IPS DF 6.9 (cell line): ENCODE data around the gene DTNA.

Source experiments
- DNase-seq: peaks from one replicate; pipeline ENCODE4 v3.0.0-alpha.2; 2013; ENCODE audit warnings: low read depth, low spot score
- H3K27ac ChIP-seq: one replicate; pipeline ENCODE4 v1.5.1; 2013; ENCODE audit warnings: low read length, control low read depth
- H3K27me3 ChIP-seq: 2 replicates; pipeline ENCODE4 v1.6.1; 2013; ENCODE audit warnings: mild to moderate bottlenecking, low read length; ENCODE audit not compliant: control insufficient read depth, insufficient read depth
- H3K36me3 ChIP-seq: 2 replicates; pipeline ENCODE4 v1.6.1; 2013; ENCODE audit warnings: low read length; ENCODE audit not compliant: control insufficient read depth, insufficient read depth
- H3K4me1 ChIP-seq: 2 replicates; pipeline ENCODE4 v1.6.1; 2013; ENCODE audit warnings: low read length; ENCODE audit not compliant: control insufficient read depth, insufficient read depth
- H3K4me3 ChIP-seq: 2 replicates; pipeline ENCODE4 v1.5.1; 2013; ENCODE audit warnings: mild to moderate bottlenecking, low read length
- H3K9me3 ChIP-seq: 2 replicates; pipeline ENCODE4 v1.6.1; 2013; ENCODE audit warnings: low read length, inconsistent platforms; ENCODE audit not compliant: control insufficient read depth, insufficient read depth
- WGBS: extraction: QIAGEN DNeasy Blood & Tissue Kit; methylation state at CpG from one replicate; pipeline ENCODE4 v1.1.7; 2013; ENCODE audit warnings: mixed read lengths, missing lambda C conversion rate; ENCODE audit not compliant: insufficient read length, insufficient coverage; 5-methylcytosine and 5-hydroxymethylcytosine counted together

Gene DTNA

DNA sequence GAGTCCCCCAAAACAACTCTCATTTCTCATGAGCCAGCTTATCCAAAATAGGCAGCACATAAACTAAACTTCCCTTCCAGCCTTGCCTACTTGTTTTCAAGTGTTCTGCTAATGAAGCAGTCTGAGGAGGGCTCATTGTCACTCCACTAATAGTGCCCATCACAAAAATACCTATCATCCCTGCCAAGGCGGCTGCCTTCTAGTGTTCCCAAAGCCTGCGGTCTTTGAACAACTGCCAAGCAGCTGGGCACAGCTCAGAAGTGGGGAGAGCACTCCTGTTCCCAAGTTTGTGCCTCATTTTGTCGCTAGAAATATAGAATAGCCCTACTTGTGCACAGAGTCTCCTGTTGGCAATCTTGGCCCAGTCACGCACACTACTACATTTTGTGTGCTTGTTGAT is 50.3 kb downstream of the DTNA start:
- WGBS: no CpG with 5 or more reads among the region's 4 CpGs

DNA sequence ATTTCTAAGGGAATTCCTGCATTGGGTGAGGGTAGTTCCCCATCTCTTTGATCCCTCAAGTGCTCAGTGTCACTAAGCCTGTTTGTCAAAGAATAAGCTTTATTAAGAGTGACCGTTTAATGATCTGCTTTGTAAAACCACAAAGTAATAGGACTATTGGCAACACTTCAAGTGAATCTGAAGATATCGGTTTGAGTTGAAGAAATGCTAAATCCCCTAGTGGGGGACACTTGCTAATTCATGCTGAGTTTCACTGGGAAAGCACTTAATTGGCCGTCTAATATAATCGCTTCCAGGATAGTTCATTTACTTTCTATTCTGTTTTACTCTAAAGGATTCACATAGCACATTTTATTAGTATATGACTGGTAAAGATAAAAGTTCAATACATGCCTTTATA is 54.4 kb downstream of the DTNA start:
- Histone ChIP-seq H3K27ac (no peak overlapping the region), H3K36me3 (no peaks in the 10 kb centered on the region), H3K27me3 (no peaks in the 10 kb centered on the region), H3K9me3 (no peaks in the 10 kb centered on the region), H3K4me1 (peaks cover 1% of the 10 kb centered on the region; the same call in 1 of the 2 replicates), H3K4me3 (no peak overlapping the region)
- no peak for DNase-seq
- no CpG with 5 or more reads among the region's 4 CpGs for WGBS

More for the DNA sequence above, 50.3 kb downstream of the DTNA start:
- Histone ChIP-seq H3K27ac (no peak overlapping the region), H3K36me3 (no peaks in the 10 kb centered on the region), H3K4me3 (no peak overlapping the region), H3K9me3 (no peaks in the 10 kb centered on the region), H3K27me3 (no peaks in the 10 kb centered on the region), H3K4me1 (peaks cover 1% of the 10 kb centered on the region; the same call in 1 of the 2 replicates)
- DNase-seq: no peak

DNA sequence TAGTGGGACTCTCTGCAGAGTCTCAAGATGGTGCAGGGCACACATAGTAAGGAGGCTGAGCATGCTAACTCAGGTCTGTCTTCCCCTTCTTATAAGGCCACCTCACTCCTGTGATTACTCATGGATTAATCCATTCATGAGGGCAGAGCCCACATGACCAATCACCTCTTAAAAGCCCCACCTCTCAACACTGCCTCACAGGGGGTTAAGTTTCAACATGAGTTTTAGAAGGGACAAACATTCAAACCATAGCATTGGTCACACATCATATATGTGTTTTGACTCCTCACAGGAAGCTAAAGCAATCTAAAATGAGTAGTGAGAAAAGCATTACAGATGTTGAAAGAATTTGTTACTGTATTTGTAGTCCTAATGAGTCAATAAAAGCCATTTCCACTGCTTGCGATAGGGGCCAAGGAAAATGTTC is 57.5 kb downstream of the DTNA start:
- no peak for DNase-seq
- no peak overlapping the region for H3K27ac ChIP-seq
- H3K4me3 ChIP-seq: no peak overlapping the region
- no peaks in the 10 kb centered on the region for H3K27me3 ChIP-seq
- no peaks in the 10 kb centered on the region for H3K9me3 ChIP-seq
- H3K36me3 ChIP-seq: no peaks in the 10 kb centered on the region
- H3K4me1 ChIP-seq: no peaks in the 10 kb centered on the region
- no CpG with 5 or more reads among the region's 1 CpG for WGBS

DNA sequence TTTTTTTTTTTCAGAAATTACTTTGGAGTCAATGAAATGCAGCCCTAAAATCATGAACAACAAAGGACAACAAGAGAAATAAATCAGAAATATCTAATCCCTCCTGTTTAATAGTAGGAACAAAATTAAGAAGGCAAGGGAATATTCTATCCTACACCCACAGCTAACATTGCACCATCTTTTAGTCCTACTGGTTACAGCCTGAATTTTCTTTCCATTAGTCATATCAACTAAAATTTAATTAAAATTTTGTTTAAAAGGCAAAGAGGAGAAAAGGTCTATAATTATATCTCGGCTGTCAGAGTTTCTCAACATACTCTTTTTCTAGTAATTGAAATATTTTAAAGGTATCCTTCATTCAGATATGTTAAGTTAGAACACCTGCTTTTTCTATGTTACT is 61.9 kb downstream of the DTNA start:
- Histone ChIP-seq H3K36me3 (no peaks in the 10 kb centered on the region), H3K27me3 (no peaks in the 10 kb centered on the region), H3K27ac (no peak overlapping the region), H3K4me1 (no peaks in the 10 kb centered on the region), H3K9me3 (no peaks in the 10 kb centered on the region), H3K4me3 (no peak overlapping the region)
- no CpG with 5 or more reads among the region's 1 CpG for WGBS
- DNase-seq: no peak

DNA sequence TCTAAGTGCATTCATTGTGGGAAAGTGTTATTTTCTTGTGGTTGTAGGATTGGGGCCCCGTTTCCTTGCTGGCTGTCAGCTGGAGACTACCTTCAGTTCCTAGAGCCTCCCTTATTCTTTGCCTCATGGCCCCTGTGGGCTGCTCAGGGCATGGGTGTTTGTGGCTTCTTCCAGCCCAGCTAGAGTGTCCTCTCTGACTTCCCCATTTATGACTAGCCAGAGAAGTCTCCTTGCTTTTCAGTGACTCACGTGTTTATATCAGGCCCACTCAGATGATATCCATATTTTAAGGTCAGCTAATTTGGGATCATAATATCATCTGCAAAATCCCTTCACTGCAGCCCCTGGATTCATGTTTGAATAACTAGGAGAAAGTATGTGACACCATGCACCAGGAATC is 62.8 kb downstream of the DTNA start:
- DNase-seq: no peak
- Histone ChIP-seq H3K9me3 (no peaks in the 10 kb centered on the region), H3K36me3 (no peaks in the 10 kb centered on the region), H3K4me3 (no peak overlapping the region), H3K27me3 (no peaks in the 10 kb centered on the region), H3K4me1 (no peaks in the 10 kb centered on the region), H3K27ac (no peak overlapping the region)
- no CpG with 5 or more reads among the region's 2 CpGs for WGBS

DNA sequence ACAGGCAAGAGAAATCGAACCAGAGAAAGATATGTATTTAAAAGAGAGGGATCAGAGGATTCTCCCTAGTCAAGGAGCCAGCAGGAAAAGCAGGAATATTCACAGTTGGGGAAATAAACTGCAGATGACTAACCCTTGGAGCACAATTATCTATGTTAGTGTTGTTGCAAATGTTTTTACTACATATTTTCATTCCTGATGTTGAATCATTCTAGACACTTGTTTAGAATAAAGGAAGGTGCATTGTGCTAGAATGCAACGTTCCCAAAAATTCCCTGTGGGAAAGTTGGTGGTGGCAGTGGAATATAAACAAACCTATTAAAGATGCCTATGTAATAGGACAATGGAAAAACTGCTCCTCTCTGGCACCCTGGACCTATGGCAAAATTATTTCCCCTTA is 63.3 kb downstream of the DTNA start:
- H3K36me3 ChIP-seq: no peaks in the 10 kb centered on the region
- no peaks in the 10 kb centered on the region for H3K9me3 ChIP-seq
- WGBS: no CpG with 5 or more reads among the region's 2 CpGs
- H3K27ac ChIP-seq: no peak overlapping the region
- DNase-seq: no peak
- H3K27me3 ChIP-seq: no peaks in the 10 kb centered on the region
- H3K4me1 ChIP-seq: no peaks in the 10 kb centered on the region
- H3K4me3 ChIP-seq: no peak overlapping the region

DNA sequence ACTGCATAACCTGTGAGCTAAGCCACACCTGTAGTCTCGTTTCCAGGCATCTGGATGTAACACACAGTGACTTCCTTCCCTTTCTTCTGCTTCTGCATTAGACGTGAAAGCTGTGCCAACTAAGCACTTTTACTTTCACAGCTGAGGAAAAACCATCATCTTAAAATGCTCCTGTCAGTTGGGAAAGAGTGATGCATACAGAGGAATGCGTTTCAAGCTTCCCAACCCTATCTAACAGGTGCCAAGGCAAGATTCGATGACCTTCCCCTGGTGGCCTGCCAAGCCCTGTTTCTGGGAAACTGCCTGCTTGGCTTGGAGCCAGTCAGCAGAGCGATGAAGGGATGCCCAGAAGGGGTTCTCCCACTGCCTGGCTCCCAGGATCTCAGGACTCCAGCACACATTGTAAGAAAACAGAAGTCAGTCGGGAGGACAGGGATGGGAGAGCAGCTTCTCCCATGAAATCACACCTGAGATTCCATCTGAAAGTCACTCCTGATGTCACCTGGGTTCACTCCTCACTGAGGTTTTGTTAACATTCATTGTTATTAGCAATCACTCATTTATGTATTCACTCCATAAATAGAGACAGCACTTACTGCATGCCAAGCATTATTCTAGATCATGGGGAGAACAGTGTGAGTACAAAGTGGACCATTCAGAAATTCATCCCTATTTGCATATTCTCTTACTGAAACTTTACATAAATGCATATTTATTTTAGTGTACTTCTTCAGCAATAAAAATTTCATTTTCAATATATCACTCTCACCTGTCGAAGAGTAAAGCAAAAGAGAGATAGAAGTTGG is 64.1 kb downstream of the DTNA start:
- Histone ChIP-seq H3K27me3 (no peaks in the 10 kb centered on the region), H3K9me3 (no peaks in the 10 kb centered on the region), H3K4me3 (no peak overlapping the region), H3K27ac (no peak overlapping the region), H3K4me1 (no peaks in the 10 kb centered on the region), H3K36me3 (no peaks in the 10 kb centered on the region)
- no peak for DNase-seq
- WGBS: no CpG with 5 or more reads among the region's 7 CpGs

DNA sequence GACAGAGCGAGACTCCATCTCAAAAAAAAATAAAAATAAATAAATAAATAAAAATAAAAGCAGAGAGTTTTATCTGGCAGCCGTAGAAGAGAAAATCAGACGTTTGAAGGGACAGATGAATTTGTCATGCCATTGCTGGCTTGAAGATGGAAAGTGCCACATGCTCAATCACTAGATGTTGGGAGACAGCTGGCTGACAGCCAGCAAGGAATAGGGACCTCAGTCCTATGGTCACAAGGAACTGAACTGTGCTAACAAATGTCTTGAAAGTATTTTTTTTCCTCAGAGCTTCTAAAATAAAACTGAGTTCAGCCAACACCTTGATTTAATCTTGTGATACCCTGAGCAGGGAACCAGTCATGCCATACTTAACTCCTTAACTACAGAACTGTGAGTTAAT is 65.4 kb downstream of the DTNA start:
- no peaks in the 10 kb centered on the region for H3K36me3 ChIP-seq
- DNase-seq: no peak
- H3K4me1 ChIP-seq: no peaks in the 10 kb centered on the region
- WGBS: no CpG with 5 or more reads among the region's 3 CpGs
- H3K27ac ChIP-seq: no peak overlapping the region
- H3K4me3 ChIP-seq: no peak overlapping the region
- no peaks in the 10 kb centered on the region for H3K9me3 ChIP-seq
- no peaks in the 10 kb centered on the region for H3K27me3 ChIP-seq

DNA sequence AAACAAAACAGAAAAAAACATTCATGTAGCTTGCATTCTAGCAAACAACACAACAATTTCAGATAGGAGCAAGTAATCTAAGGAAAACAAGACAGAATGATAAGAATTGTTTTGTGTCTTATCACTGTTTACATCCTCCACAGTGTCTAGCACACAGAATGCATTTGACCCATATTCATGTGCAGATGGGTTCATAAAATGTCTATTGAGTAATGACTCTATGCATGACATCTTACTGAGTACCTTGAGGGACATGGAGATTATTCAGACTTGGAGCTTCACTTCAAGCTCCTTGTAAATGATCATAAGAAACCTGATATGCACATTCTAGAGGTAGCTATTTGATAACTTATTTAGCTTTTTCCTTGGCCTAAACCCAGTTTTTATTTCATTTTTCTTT is 69.0 kb downstream of the DTNA start:
- Histone ChIP-seq H3K9me3 (no peaks in the 10 kb centered on the region), H3K27me3 (no peaks in the 10 kb centered on the region), H3K36me3 (no peaks in the 10 kb centered on the region), H3K27ac (no peak overlapping the region), H3K4me1 (no peaks in the 10 kb centered on the region), H3K4me3 (no peak overlapping the region)
- DNase-seq: no peak

DNA sequence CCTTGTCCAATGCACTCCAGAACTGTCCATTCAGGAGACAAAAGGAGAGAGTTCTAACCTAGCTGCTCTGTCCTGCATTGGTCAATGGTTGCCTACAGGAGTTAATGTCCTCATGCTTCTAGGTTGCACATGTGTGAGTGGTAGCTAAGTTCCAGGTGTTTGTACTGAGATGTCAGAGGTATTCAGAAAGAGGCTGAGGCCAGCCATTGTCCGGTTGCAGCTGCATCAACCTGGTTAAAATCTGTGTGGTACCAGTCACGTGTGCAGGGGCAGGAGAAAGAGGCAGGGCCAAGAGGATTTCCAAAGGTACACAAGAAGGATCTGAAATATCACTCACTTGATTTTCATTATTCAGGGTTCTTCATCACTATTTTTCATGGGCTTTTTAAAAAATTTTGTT is 70.8 kb downstream of the DTNA start:
- Histone ChIP-seq H3K4me3 (no peak overlapping the region), H3K27ac (no peak overlapping the region), H3K36me3 (no peaks in the 10 kb centered on the region), H3K27me3 (no peaks in the 10 kb centered on the region), H3K9me3 (no peaks in the 10 kb centered on the region), H3K4me1 (no peaks in the 10 kb centered on the region)
- no peak for DNase-seq
- no CpG with 5 or more reads among the region's 2 CpGs for WGBS

DNA sequence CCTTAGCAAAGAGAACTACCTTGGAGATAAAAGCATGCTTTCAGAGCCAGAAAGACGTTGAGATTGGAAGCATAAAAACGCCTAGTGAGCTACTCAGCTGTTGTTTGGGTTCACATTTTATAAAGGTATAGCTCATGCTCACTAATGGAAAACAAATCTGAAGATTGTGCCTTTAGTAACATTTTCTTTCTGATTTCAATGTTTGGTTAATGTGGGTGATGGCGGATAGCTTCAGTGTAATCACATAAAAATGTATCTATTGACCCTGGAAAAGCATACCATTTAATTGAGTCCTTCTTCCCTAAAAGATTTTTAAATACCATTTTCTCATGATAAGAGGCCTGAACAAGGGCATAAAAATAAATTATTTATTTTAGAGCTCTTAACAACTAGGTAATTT is 73.4 kb downstream of the DTNA start:
- H3K4me1 ChIP-seq: peaks cover 1% of the 10 kb centered on the region; the same call in 1 of the 2 replicates
- H3K27ac ChIP-seq: no peak overlapping the region
- no peak overlapping the region for H3K4me3 ChIP-seq
- DNase-seq: no peak
- no peaks in the 10 kb centered on the region for H3K27me3 ChIP-seq
- H3K9me3 ChIP-seq: no peaks in the 10 kb centered on the region
- no peaks in the 10 kb centered on the region for H3K36me3 ChIP-seq
- WGBS: no CpG with 5 or more reads among the region's 3 CpGs
